Astrocyte of the spinal cord (primary cell): ENCODE results near the gene CPEB4.

Experiments used
- DNase-seq: peaks from one replicate; pipeline ENCODE4 v3.0.0; 2011; ENCODE audit warnings: low read depth, low spot score
- H3K4me3 ChIP-seq: 2 replicates; pipeline ENCODE4 v1.5.1; 2011; ENCODE audit warnings: low read depth, mild to moderate bottlenecking, low read length, moderate library complexity
- CTCF ChIP-seq: IDR thresholded peaks from 2 replicates; pipeline ENCODE4 v1.5.1; 2012; ENCODE audit warnings: low read depth, mild to moderate bottlenecking, low read length, inconsistent platforms
- in situ Hi-C: cut with HindIII; loops from 2 replicates; pipeline ENCODE4 v1.10.0; 2017; ENCODE audit warnings: low sequenced_read_pairs

Gene CPEB4

GRCh38 chr5:173919443-173919842 is 31.3 kb downstream of the CPEB4 start:
- no peak overlapping the region for H3K4me3 ChIP-seq
- no peak for DNase-seq
- in situ Hi-C loops: no loop called here
- no peak for TF ChIP-seq CTCF

- DNase-seq: no peak
- in situ Hi-C loops: no loop called here
- TF ChIP-seq CTCF: no peak
- no peak overlapping the region for H3K4me3 ChIP-seq
These were observed 32.0 kb downstream of the CPEB4 start for GRCh38 chr5:173920024-173920753.

- no peak overlapping the region for H3K4me3 ChIP-seq
- in situ Hi-C loops: no loop called here
- DNase-seq: no peak
- TF ChIP-seq CTCF: no peak
These were observed 32.9 kb downstream of the CPEB4 start for GRCh38 chr5:173920866-173921555.

GRCh38 chr5:173922527-173922926 is 34.4 kb downstream of the CPEB4 start:
- no peak for TF ChIP-seq CTCF
- no peak overlapping the region for H3K4me3 ChIP-seq
- no peak for DNase-seq
- in situ Hi-C loops: no loop called here

GRCh38 chr5:173923218-173924095 is 35.3 kb downstream of the CPEB4 start:
- peak; percentile 44 for DNase-seq
- no peak for TF ChIP-seq CTCF
- H3K4me3 ChIP-seq: no peak overlapping the region
- in situ Hi-C loops: no loop called here

- in situ Hi-C loops: no loop called here
- TF ChIP-seq CTCF: no peak
- DNase-seq: no peak
- H3K4me3 ChIP-seq: no peak overlapping the region
These were observed 36.8 kb downstream of the CPEB4 start for GRCh38 chr5:173924899-173925298.
